Measurements from ENCODE around the gene CPNE2.
"Not testable (repeated sequence)": the region's sequence is repeated elsewhere in the genome, so short reads cannot be mapped to it uniquely, and the experiment has no call there.

CPNE2 gene

GRCh38 chr16:57064995-57065394 lies 27.4 kb upstream of the CPNE2 start:
- DNase-seq (ENCODE audit: low read depth, low spot score), result no peak
- no peaks in the 10 kb centered on the region for H3K36me3 ChIP-seq (ENCODE audit: insufficient read depth, low read length)
- H3K4me3 ChIP-seq, result no peak overlapping the region
- H3K9me3 ChIP-seq (ENCODE audit: low read depth, low read length), result no peaks in the 10 kb centered on the region
- H3K9ac ChIP-seq (ENCODE audit: insufficient read length), result no peak overlapping the region
- TF ChIP-seq POLR2AphosphoS5 (IDR thresholded peaks at IDR 0.05; ENCODE audit: borderline replicate concordance, low read depth, low read length) (no peak), EZH2 (IDR thresholded peaks at IDR 0.05) (no peak), FOXP2 (optimal IDR thresholded peaks at IDR 0.05; ENCODE audit: control extremely low read depth, extremely low read length, insufficient read depth) (no peak)
- H3K27ac ChIP-seq, result no peak overlapping the region

GRCh38 chr16:57066625-57067024 lies 25.8 kb upstream of the CPNE2 start:
- TF ChIP-seq POLR2AphosphoS5 (IDR thresholded peaks at IDR 0.05; ENCODE audit: borderline replicate concordance, low read depth, low read length) (no peak), EZH2 (IDR thresholded peaks at IDR 0.05) (no peak), FOXP2 (optimal IDR thresholded peaks at IDR 0.05; ENCODE audit: control extremely low read depth, extremely low read length, insufficient read depth) (no peak)
- no peaks in the 10 kb centered on the region for H3K9me3 ChIP-seq (ENCODE audit: low read depth, low read length)
- H3K27ac ChIP-seq, result no peak overlapping the region
- no peak for DNase-seq (ENCODE audit: low read depth, low spot score)
- no peak overlapping the region for H3K9ac ChIP-seq (ENCODE audit: insufficient read length)
- no peak overlapping the region for H3K4me3 ChIP-seq
- no peaks in the 10 kb centered on the region for H3K36me3 ChIP-seq (ENCODE audit: insufficient read depth, low read length)

- H3K4me3 ChIP-seq, result no peak overlapping the region
- no peak overlapping the region for H3K9ac ChIP-seq (ENCODE audit: insufficient read length)
- no peaks in the 10 kb centered on the region for H3K36me3 ChIP-seq (ENCODE audit: insufficient read depth, low read length)
- TF ChIP-seq EZH2 (IDR thresholded peaks at IDR 0.05), result no peak
- TF ChIP-seq FOXP2 (optimal IDR thresholded peaks at IDR 0.05; ENCODE audit: control extremely low read depth, extremely low read length, insufficient read depth), result no peak
- no peak for TF ChIP-seq POLR2AphosphoS5 (IDR thresholded peaks at IDR 0.05; ENCODE audit: borderline replicate concordance, low read depth, low read length)
- no peaks in the 10 kb centered on the region for H3K9me3 ChIP-seq (ENCODE audit: low read depth, low read length)
- DNase-seq (ENCODE audit: low read depth, low spot score), result no peak
- H3K27ac ChIP-seq, result no peak overlapping the region
Measured at GRCh38 chr16:57067347-57067746, 25.0 kb upstream of the CPNE2 start.

- no peak for TF ChIP-seq POLR2AphosphoS5 (IDR thresholded peaks at IDR 0.05; ENCODE audit: borderline replicate concordance, low read depth, low read length)
- no peak for TF ChIP-seq FOXP2 (optimal IDR thresholded peaks at IDR 0.05; ENCODE audit: control extremely low read depth, extremely low read length, insufficient read depth)
- no peak for TF ChIP-seq EZH2 (IDR thresholded peaks at IDR 0.05)
- Histone ChIP-seq H3K4me3 (no peak overlapping the region), H3K27ac (no peak overlapping the region), H3K9me3 (ENCODE audit: low read depth, low read length) (no peaks in the 10 kb centered on the region), H3K9ac (ENCODE audit: insufficient read length) (no peak overlapping the region), H3K36me3 (ENCODE audit: insufficient read depth, low read length) (no peaks in the 10 kb centered on the region)
- no peak for DNase-seq (ENCODE audit: low read depth, low spot score)
Measured at GRCh38 chr16:57069053-57069452, 23.3 kb upstream of the CPNE2 start.

- H3K36me3 ChIP-seq (ENCODE audit: insufficient read depth, low read length), result no peaks in the 10 kb centered on the region
- H3K9me3 ChIP-seq (ENCODE audit: low read depth, low read length), result no peaks in the 10 kb centered on the region
- TF ChIP-seq EZH2 (IDR thresholded peaks at IDR 0.05) (no peak), FOXP2 (optimal IDR thresholded peaks at IDR 0.05; ENCODE audit: control extremely low read depth, extremely low read length, insufficient read depth) (no peak)
- no peak overlapping the region for H3K9ac ChIP-seq (ENCODE audit: insufficient read length)
- H3K4me3 ChIP-seq, result no peak overlapping the region
- H3K27ac ChIP-seq, result no peak overlapping the region
- DNase-seq (ENCODE audit: low read depth, low spot score), result no peak
Measured at GRCh38 chr16:57069635-57070370, 22.6 kb upstream of the CPNE2 start.

- Histone ChIP-seq H3K9me3 (ENCODE audit: low read depth, low read length) (no peaks in the 10 kb centered on the region), H3K27ac (no peak overlapping the region), H3K4me3 (no peak overlapping the region), H3K9ac (ENCODE audit: insufficient read length) (no peak overlapping the region), H3K36me3 (ENCODE audit: insufficient read depth, low read length) (no peaks in the 10 kb centered on the region)
- TF ChIP-seq EZH2 (IDR thresholded peaks at IDR 0.05) (no peak), FOXP2 (optimal IDR thresholded peaks at IDR 0.05; ENCODE audit: control extremely low read depth, extremely low read length, insufficient read depth) (no peak), POLR2AphosphoS5 (IDR thresholded peaks at IDR 0.05; ENCODE audit: borderline replicate concordance, low read depth, low read length) (no peak)
- no peak for DNase-seq (ENCODE audit: low read depth, low spot score)
Measured at GRCh38 chr16:57070424-57070823, 22.0 kb upstream of the CPNE2 start.

GRCh38 chr16:57071081-57071732 lies 21.2 kb upstream of the CPNE2 start:
- H3K9ac ChIP-seq (ENCODE audit: insufficient read length); H3K27ac ChIP-seq; DNase-seq (ENCODE audit: low read depth, low spot score); H3K4me3 ChIP-seq; H3K36me3 ChIP-seq (ENCODE audit: insufficient read depth, low read length); H3K9me3 ChIP-seq (ENCODE audit: low read depth, low read length): not testable (repeated sequence)

- no peak for DNase-seq (ENCODE audit: low read depth, low spot score)
- H3K36me3 ChIP-seq (ENCODE audit: insufficient read depth, low read length), result no peaks in the 10 kb centered on the region
- H3K9me3 ChIP-seq (ENCODE audit: low read depth, low read length), result no peaks in the 10 kb centered on the region
- no peak overlapping the region for H3K4me3 ChIP-seq
- no peak overlapping the region for H3K27ac ChIP-seq
- H3K9ac ChIP-seq (ENCODE audit: insufficient read length), result no peak overlapping the region
- TF ChIP-seq EZH2 (IDR thresholded peaks at IDR 0.05) (no peak), FOXP2 (optimal IDR thresholded peaks at IDR 0.05; ENCODE audit: control extremely low read depth, extremely low read length, insufficient read depth) (no peak), POLR2AphosphoS5 (IDR thresholded peaks at IDR 0.05; ENCODE audit: borderline replicate concordance, low read depth, low read length) (no peak)
Measured at GRCh38 chr16:57071831-57072582, 20.4 kb upstream of the CPNE2 start.

All from SK-N-MC (cell line).